ENCODE data around the gene IL33. TPM values are rescaled to one million over a fixed set of nuclear protein-coding genes. Genes with fewer than 3 reads are reported as not detected.

IL33 gene
- total RNA-seq, 1 experiment from 2014 or later = not detected

GRCh38 chr9:6229186-6229585 lies 13.6 kb downstream of the IL33 start:
- POLR2A ChIA-PET = no interaction called here
- TF ChIP-seq EZH2phosphoT487 (IDR thresholded peaks at IDR 0.05; ENCODE audit: borderline replicate concordance) (no peak), ATF3 (IDR thresholded peaks at IDR 0.05) (no peak), FOSL1 (IDR thresholded peaks at IDR 0.05; ENCODE audit: low read depth) (no peak), SRF (IDR thresholded peaks at IDR 0.05; ENCODE audit: low read depth) (no peak), ZFX (IDR thresholded peaks at IDR 0.05) (no peak)
- TF ChIP-seq, protein P1, sequence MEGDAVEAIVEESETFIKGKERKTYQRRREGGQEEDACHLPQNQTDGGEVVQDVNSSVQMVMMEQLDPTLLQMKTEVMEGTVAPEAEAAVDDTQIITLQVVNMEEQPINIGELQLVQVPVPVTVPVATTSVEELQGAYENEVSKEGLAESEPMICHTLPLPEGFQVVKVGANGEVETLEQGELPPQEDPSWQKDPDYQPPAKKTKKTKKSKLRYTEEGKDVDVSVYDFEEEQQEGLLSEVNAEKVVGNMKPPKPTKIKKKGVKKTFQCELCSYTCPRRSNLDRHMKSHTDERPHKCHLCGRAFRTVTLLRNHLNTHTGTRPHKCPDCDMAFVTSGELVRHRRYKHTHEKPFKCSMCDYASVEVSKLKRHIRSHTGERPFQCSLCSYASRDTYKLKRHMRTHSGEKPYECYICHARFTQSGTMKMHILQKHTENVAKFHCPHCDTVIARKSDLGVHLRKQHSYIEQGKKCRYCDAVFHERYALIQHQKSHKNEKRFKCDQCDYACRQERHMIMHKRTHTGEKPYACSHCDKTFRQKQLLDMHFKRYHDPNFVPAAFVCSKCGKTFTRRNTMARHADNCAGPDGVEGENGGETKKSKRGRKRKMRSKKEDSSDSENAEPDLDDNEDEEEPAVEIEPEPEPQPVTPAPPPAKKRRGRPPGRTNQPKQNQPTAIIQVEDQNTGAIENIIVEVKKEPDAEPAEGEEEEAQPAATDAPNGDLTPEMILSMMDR (IDR thresholded peaks at IDR 0.05 in 2 of 3, conservative IDR thresholded peaks at IDR 0.05 in 1 of 3; ENCODE audit: borderline replicate concordance in 1 of 3, insufficient read depth in 1 of 3, low read depth in 2 of 3, low read length in 2 of 3) = no peak
- TF ChIP-seq, protein P2, sequence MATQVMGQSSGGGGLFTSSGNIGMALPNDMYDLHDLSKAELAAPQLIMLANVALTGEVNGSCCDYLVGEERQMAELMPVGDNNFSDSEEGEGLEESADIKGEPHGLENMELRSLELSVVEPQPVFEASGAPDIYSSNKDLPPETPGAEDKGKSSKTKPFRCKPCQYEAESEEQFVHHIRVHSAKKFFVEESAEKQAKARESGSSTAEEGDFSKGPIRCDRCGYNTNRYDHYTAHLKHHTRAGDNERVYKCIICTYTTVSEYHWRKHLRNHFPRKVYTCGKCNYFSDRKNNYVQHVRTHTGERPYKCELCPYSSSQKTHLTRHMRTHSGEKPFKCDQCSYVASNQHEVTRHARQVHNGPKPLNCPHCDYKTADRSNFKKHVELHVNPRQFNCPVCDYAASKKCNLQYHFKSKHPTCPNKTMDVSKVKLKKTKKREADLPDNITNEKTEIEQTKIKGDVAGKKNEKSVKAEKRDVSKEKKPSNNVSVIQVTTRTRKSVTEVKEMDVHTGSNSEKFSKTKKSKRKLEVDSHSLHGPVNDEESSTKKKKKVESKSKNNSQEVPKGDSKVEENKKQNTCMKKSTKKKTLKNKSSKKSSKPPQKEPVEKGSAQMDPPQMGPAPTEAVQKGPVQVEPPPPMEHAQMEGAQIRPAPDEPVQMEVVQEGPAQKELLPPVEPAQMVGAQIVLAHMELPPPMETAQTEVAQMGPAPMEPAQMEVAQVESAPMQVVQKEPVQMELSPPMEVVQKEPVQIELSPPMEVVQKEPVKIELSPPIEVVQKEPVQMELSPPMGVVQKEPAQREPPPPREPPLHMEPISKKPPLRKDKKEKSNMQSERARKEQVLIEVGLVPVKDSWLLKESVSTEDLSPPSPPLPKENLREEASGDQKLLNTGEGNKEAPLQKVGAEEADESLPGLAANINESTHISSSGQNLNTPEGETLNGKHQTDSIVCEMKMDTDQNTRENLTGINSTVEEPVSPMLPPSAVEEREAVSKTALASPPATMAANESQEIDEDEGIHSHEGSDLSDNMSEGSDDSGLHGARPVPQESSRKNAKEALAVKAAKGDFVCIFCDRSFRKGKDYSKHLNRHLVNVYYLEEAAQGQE (IDR thresholded peaks at IDR 0.05; ENCODE audit: low read depth) = no peak
- Histone ChIP-seq H3K9me2 (ENCODE audit: insufficient read depth) (no peaks in the 10 kb centered on the region), H3K79me2 (ENCODE audit: insufficient read depth, low read length) (no peaks in the 10 kb centered on the region), H3K36me3 (ENCODE audit: control insufficient read depth in 1 of 2, insufficient read depth in 2 of 2, low read length in 2 of 2) (no peaks in the 10 kb centered on the region), H3K27ac (ENCODE audit: low read depth, low read length) (no peak overlapping the region), H3K27me3 (ENCODE audit: insufficient read depth, low read length) (no peaks in the 10 kb centered on the region), H3K9ac (ENCODE audit: low read length) (no peak overlapping the region), H3K9me3 (ENCODE audit: control insufficient read depth in 1 of 2, insufficient read depth in 1 of 2, low read depth in 1 of 2, low read length in 2 of 2) (no peaks in the 10 kb centered on the region), H4K20me1 (ENCODE audit: insufficient read depth) (no peaks in the 10 kb centered on the region), H3K4me2 (ENCODE audit: low read length) (no peak overlapping the region), H2AFZ (ENCODE audit: low read depth, low read length, poor library complexity, severe bottlenecking) (no peak overlapping the region), H3K4me3 (replicated peaks in 1 of 2; ENCODE audit: low read depth in 1 of 2, low read length in 2 of 2) (no peak overlapping the region), H3K4me1 (ENCODE audit: control insufficient read depth in 1 of 2, insufficient read depth in 2 of 2, low read length in 2 of 2) (no peaks in the 10 kb centered on the region)
- BruUV-seq (replicated peaks) = no TSS peak
- RAD21 ChIA-PET (ENCODE audit: low non-redundant PET in 1 of 2, low total read pairs in 2 of 2, uncharacterized antibody in 2 of 2, unreplicated experiment in 2 of 2) = no interaction called here
- DNase-seq (ENCODE audit: low read depth, low spot score) = no peak
- ATAC-seq = no peak
- CTCF ChIA-PET = interaction anchor here (1.1 kb wide), 1 partner anchor 31 kb away, joined by 3 read pairs; no protein-coding TSS in a partner anchor
- intact Hi-C loops (cut with micrococcal nuclease) = no loop called here

All from HCT116 (cell line).